ENCODE data around the gene GDA. TPM values are rescaled to one million over a fixed set of nuclear protein-coding genes. Genes with fewer than 3 reads are reported as not detected.

The GDA gene
- 49.4 TPM for total RNA-seq (2021; ENCODE audit: unreplicated experiment)
- 8.2 and 11.8 TPM in 2 replicates for polyA plus RNA-seq (2012)
- Bru-seq, nascent RNA: percentile 92 among the genes with signal in this experiment
- percentile 75 among the genes with signal in this experiment for BruChase-seq, experiment 1, labeled RNA remaining after a 6-hour chase
- BruChase-seq, experiment 2, labeled RNA remaining after a 2-hour chase: percentile 74 among the genes with signal in this experiment
- long read RNA-seq, full-length matches to known transcripts: 22 of 45 reads
- long read RNA-seq, partial matches to known transcripts: 5 of 45 reads
- long read RNA-seq, other reads (novel, unspliced or antisense): 18 of 45 reads

- peak within 1 kb of the TSS; percentile 79 to 84 for H3K4me3 ChIP-seq (replicated peaks in 1 of 2; ENCODE audit: low read depth in 1 of 2, low read length in 2 of 2)
- H3K79me2 ChIP-seq (ENCODE audit: insufficient read depth, low read length): peaks cover 44% of the 10 kb centered on the region
- ChIA-PET CTCF (interaction anchor here (1.0 to 1.6 kb wide), 2 partner anchors 110 to 122 kb away, joined by 3 to 6 read pairs; no protein-coding TSS in a partner anchor), RAD21 (ENCODE audit: low non-redundant PET in 1 of 2, low total read pairs in 2 of 2, uncharacterized antibody in 2 of 2, unreplicated experiment in 2 of 2) (interaction anchor here in 1 of 2 experiments (0.8 kb wide), 1 partner anchor 171 kb away, joined by 3 read pairs; no protein-coding TSS in a partner anchor), POLR2A (interaction anchor here (1.3 to 1.6 kb wide), 2 partner anchors 11 to 110 kb away, joined by 3 read pairs; no protein-coding TSS in a partner anchor)
- no peaks in the 10 kb centered on the region for H3K27me3 ChIP-seq (ENCODE audit: insufficient read depth, low read length)
- no TSS peak for BruUV-seq (replicated peaks)
- peaks cover 0 to 6% of the 10 kb centered on the region in 2 experiments; a peak in 1 of 4 replicates for H3K36me3 ChIP-seq (ENCODE audit: control insufficient read depth in 1 of 2, insufficient read depth in 2 of 2, low read length in 2 of 2)
- peaks cover 45 to 75% of the 10 kb centered on the region in 2 experiments for H3K4me1 ChIP-seq (ENCODE audit: control insufficient read depth in 1 of 2, insufficient read depth in 2 of 2, low read length in 2 of 2)
- DNase-seq (ENCODE audit: low read depth, low spot score): peak; percentile 68
- peak; percentile 80 for ATAC-seq
- no peaks in the 10 kb centered on the region for H3K9me2 ChIP-seq (ENCODE audit: insufficient read depth)
- H3K27ac ChIP-seq (ENCODE audit: low read depth, low read length): peak within 1 kb of the TSS; percentile 84
- peak within 1 kb of the TSS; percentile 77 for H3K4me2 ChIP-seq (ENCODE audit: low read length)
- H3K9ac ChIP-seq (ENCODE audit: low read length): peak within 1 kb of the TSS; percentile 96
- no peak within 1 kb of the TSS for H2AFZ ChIP-seq (ENCODE audit: low read depth, low read length, poor library complexity, severe bottlenecking)
- intact Hi-C loops (cut with micrococcal nuclease): loop anchor here (5.0 kb wide), 1 partner anchor 112 kb away; no protein-coding TSS in a partner anchor
- H4K20me1 ChIP-seq (ENCODE audit: insufficient read depth): peaks cover 3% of the 10 kb centered on the region; the same call in 1 of the 2 replicates
- no peaks in the 10 kb centered on the region for H3K9me3 ChIP-seq (ENCODE audit: control insufficient read depth in 1 of 2, insufficient read depth in 1 of 2, low read depth in 1 of 2, low read length in 2 of 2)
- TF ChIP-seq ELF1 (IDR thresholded peaks at IDR 0.05; ENCODE audit: borderline replicate concordance, low read depth) (no peak), JUND (IDR thresholded peaks at IDR 0.05) (no peak), CEBPB (IDR thresholded peaks at IDR 0.05; ENCODE audit: low read depth) (no peak), SP1 (IDR thresholded peaks at IDR 0.05; ENCODE audit: low read depth) (no peak; the same call in 1 of the 2 replicates), SRF (IDR thresholded peaks at IDR 0.05; ENCODE audit: low read depth) (no peak), RAD21 (IDR thresholded peaks at IDR 0.05; ENCODE audit: low read depth) (0 out of 2 replicates have a peak, but pooled peaks have one; percentile 4), EZH2 (IDR thresholded peaks at IDR 0.05) (no peak), CBX3 (IDR thresholded peaks at IDR 0.05; ENCODE audit: low read depth) (peak; percentile 69; the same call in 1 of the 2 replicates), ZFX (IDR thresholded peaks at IDR 0.05) (peak; percentile 85), SIN3A (IDR thresholded peaks at IDR 0.05; ENCODE audit: low read depth) (0 out of 2 replicates have a peak, but pooled peaks have one; percentile 29), YY1 (IDR thresholded peaks at IDR 0.05; ENCODE audit: extremely low read depth, insufficient replicate concordance, low read depth, low read length) (no peak), FOSL1 (IDR thresholded peaks at IDR 0.05; ENCODE audit: low read depth) (no peak), TCF7L2 (IDR thresholded peaks at IDR 0.05; ENCODE audit: borderline replicate concordance, extremely low read depth, insufficient read depth, insufficient read length) (no peak), POLR2AphosphoS5 (IDR thresholded peaks at IDR 0.05; ENCODE audit: low read depth, low read length) (peak; percentile 82), CTCF (IDR thresholded peaks at IDR 0.05 in 2 of 3, conservative IDR thresholded peaks at IDR 0.05 in 1 of 3; ENCODE audit: borderline replicate concordance in 1 of 3, insufficient read depth in 1 of 3, low read depth in 2 of 3, low read length in 2 of 3) (no peak)
- TF ChIP-seq, protein P1, sequence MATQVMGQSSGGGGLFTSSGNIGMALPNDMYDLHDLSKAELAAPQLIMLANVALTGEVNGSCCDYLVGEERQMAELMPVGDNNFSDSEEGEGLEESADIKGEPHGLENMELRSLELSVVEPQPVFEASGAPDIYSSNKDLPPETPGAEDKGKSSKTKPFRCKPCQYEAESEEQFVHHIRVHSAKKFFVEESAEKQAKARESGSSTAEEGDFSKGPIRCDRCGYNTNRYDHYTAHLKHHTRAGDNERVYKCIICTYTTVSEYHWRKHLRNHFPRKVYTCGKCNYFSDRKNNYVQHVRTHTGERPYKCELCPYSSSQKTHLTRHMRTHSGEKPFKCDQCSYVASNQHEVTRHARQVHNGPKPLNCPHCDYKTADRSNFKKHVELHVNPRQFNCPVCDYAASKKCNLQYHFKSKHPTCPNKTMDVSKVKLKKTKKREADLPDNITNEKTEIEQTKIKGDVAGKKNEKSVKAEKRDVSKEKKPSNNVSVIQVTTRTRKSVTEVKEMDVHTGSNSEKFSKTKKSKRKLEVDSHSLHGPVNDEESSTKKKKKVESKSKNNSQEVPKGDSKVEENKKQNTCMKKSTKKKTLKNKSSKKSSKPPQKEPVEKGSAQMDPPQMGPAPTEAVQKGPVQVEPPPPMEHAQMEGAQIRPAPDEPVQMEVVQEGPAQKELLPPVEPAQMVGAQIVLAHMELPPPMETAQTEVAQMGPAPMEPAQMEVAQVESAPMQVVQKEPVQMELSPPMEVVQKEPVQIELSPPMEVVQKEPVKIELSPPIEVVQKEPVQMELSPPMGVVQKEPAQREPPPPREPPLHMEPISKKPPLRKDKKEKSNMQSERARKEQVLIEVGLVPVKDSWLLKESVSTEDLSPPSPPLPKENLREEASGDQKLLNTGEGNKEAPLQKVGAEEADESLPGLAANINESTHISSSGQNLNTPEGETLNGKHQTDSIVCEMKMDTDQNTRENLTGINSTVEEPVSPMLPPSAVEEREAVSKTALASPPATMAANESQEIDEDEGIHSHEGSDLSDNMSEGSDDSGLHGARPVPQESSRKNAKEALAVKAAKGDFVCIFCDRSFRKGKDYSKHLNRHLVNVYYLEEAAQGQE (IDR thresholded peaks at IDR 0.05; ENCODE audit: low read depth): no peak
- TF ChIP-seq, protein P2, sequence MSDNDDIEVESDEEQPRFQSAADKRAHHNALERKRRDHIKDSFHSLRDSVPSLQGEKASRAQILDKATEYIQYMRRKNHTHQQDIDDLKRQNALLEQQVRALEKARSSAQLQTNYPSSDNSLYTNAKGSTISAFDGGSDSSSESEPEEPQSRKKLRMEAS (IDR thresholded peaks at IDR 0.05): peak; percentile 80
- TF ChIP-seq, protein P3, sequence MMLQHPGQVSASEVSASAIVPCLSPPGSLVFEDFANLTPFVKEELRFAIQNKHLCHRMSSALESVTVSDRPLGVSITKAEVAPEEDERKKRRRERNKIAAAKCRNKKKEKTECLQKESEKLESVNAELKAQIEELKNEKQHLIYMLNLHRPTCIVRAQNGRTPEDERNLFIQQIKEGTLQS (IDR thresholded peaks at IDR 0.05): no peak
Measured at GRCh38 chr9:72149231-72149975, at the start of gene GDA. GDA (plus strand) TSS chr9:72149440; CDS start chr9:72149560, 120 bp downstream.
